ENCODE results near the gene APIP.

The APIP gene

DNA sequence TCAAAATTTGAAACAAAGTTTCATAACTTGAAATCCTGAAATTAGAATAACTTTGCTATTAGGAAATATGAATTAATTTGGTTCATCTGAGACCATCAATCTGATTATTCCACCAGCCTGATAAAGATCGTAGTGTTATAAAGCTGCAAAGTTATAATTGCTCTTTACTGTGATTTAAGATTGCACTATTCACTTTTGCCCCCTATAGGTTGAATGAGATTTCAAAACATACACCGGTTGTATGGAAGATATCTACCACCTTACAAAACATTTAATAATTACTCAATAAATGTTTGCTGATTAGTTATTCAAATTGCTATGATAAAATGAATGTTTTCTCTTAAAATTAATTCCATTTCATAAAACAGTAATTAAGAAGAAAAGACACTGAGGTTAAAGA, 26.1 kb downstream of the APIP start:
- no peak for DNase-seq (ENCODE audit: low read depth in 3 of 3, low spot score in 1 of 3)

DNA sequence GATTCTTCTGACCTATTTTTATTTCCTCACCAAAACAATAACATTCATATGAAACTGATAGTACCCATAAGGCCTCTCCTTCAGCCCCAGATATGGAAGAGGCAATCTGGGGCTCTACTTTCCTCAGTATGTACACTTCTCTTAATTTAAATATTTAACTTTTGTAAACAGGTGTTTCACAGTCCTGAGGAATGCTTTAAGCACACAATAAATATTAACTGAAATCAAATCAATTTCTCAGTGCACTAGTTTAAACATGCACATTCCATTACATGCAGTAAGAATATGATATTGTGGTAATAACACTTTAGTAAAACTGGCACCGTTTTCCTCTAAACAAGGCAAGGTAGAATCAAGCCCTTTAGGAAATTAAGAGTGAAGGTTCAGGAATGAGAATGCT, 28.9 kb downstream of the APIP start:
- DNase-seq (ENCODE audit: low read depth in 3 of 3, low spot score in 1 of 3): no peak

DNA sequence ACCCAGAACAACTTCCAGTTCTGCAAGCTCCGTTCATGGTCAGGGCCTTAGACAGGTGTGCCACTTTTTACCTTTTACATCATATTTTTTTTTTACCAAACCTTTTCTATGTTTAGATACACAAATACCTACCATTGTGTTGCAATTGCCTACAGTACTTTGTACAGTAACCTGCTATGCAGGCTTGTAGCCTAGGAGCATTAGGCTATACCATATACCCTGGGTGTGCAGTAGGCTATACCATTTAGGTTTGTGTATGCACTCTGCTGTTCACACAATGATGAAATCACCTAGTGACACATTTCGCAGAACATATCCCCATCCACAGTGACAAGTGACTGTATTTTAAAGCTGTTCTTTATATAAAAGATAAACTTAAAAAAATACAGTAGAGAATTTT, 29.6 kb downstream of the APIP start:
- no peak for DNase-seq (ENCODE audit: low read depth in 3 of 3, low spot score in 1 of 3)

DNA sequence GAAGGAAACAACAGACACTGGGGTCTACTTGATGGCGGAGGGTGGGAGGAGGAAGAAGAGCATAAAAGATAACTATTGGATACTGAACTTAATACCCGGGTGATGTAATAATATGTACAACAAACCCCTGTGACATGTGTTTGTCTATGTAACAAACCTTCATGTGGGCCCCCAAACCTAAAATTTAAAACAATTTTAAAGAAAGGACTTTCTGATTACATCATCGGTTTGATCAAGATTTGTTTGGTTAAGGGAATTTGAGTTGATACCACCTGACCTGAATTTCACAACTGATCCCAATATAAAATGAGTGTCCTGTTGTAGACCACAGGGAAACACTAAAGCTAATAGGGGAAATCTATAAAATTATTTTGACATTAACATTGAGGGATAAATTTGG, 34.3 kb downstream of the APIP start:
- no peak for DNase-seq (ENCODE audit: low read depth in 3 of 3, low spot score in 1 of 3)

DNA sequence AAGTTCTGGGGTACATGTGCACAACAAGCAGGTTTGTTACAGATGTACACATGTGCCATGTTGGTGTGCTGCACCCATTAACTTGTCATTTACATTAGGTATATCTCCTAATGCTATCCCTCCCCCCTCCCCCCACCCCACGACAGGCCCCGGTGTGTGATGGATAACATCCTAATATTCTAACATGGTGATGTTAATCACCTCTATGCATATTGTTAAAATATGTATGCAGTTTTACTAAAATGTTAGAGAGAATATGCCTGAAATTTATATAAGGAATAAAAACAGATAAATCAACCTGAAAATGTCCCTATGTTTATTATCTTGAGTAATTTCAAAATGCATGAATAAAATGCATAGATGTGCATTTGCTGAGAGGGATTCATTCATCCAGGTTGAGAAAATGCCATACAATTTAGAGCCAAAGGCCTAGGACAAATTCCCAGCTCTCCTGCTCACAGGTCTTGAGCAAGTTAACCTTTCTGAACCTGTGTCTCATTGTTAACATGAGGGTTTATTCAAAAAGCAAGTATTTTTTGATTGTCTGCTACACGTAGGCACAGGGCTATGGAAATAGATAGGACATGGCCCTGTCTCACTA, 38.7 kb downstream of the APIP start:
- no peak for DNase-seq (ENCODE audit: low read depth in 3 of 3, low spot score in 1 of 3)

DNA sequence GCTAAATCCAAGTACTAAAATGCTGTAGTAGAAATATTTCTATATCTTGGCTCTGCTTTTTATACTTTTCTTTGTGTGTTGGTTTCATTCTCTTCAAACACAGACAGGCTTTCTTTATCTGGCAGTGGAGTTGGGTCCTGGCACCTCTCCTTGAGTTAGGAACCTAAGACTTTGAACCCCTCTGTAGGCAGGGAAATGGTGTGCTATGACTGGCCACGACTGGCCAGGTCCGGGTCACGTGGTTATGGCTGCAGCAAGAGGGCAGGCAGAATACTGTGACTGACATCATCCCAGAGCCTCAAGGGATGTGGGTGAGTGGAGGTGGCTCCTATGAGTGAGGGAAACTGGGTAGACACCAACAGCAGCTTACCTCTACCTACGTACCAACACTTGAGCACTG, 42.0 kb downstream of the APIP start:
- no peak for DNase-seq (ENCODE audit: low read depth in 3 of 3, low spot score in 1 of 3)

DNA sequence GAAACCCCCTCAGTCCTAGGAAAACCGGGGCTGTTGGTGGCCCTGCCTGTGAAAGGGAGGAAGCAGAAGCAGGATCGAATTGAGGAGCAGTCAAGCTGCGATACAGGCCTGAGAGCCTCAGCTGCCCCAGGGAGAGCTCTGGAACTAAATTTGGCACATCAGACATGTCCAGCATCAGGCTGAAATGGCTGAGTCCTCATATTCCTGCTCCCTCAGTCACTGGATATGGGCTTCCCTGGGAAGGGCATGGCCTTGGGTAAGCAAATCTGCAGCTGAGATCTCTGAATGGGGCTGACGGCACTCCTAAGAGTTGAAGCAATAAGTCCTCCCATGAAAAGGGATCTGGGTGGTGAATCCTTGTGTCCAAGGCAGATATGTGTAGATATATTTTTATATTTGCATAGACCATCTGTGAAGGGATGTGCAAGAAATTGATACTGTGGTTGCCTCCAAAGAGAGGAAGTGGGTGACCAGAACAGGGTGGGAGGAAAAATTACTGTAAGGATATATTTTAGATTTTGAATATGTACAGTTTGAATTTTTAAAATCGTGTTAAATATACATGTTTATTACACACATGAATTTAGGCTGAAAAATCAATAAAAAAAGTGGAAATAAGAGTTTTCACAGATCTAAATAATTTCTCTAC, 45.5 kb downstream of the APIP start:
- DNase-seq (ENCODE audit: low read depth in 3 of 3, low spot score in 1 of 3): no peak

DNA sequence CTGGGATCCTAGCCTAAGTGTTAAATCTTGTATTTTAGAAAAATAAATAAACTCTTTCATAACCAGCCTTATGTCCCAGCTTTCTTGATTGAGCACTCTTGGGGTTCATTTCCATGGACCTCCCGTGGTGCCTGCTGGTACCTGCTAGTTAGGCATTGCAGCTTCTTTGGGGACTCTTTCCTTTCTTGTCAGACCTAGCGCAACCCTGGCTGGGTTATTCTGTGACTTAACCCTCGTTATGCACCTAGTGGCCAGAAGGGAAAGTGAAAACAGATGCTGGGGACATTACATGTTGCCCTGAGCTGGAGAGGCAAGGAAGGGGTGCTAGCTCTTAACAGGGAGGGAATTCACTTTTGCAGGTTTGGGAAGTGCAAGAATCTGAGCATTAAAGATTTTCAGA, 46.8 kb downstream of the APIP start:
- no peak for DNase-seq (ENCODE audit: low read depth in 3 of 3, low spot score in 1 of 3)

DNA sequence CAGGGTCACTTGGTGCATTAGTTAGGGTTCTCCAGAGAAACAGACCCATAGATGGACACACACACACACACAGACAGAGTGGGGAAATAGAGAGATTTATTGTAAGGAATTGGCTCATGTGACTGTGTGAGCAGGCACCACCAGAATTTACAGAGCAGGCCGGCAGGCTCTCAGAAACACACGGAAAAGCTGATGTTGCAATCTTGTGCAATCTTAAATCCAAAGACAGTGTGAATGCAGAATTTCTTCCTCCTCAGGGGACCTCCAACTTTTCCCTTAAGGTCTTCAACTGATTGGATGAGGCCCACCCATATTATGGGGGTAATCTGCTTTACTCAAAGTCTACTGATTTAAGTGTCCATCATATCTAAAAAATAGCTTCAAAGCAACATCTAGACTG, 49.8 kb downstream of the APIP start:
- DNase-seq (ENCODE audit: low read depth in 3 of 3, low spot score in 1 of 3): no peak

DNA sequence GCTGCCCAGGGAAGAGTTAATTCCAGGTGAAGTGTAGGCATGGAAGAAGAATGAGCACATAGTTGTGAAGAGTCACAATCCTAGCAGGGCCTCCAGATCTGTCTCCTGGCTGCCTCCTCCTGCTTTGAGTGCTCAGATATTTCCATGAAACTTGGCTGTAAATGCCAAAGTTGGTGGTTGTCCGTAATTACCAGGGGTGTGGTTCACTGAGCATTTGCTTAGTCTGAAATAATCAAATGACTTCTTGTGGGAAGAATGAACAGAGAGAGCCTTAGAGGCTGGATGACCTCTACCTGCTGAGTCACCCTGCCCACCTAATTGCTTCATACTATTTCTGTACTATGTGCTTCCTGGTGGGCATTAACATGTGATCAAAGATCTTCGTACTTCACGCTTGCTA, 50.9 kb downstream of the APIP start:
- DNase-seq (ENCODE audit: low read depth in 3 of 3, low spot score in 1 of 3): no peak

DNA sequence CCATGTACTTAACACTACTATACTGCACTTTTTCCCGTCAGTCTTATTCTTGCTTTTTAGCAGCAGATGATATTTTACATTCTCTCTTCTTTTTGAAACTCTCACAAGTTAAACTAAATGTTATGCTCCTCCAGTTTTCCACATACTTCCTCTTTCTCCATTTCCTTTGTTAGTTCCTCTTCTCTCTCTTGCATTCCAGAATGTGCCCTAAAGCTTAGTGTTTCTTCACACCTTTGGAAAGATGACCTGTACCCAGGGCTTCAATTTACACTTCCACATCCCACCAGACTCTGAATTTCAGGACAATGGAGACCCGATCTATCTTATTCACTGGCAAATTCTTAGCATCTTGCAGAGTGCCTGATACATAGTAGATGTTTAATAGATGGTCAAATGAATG, 51.8 kb downstream of the APIP start:
- DNase-seq (ENCODE audit: low read depth in 3 of 3, low spot score in 1 of 3): no peak

DNA sequence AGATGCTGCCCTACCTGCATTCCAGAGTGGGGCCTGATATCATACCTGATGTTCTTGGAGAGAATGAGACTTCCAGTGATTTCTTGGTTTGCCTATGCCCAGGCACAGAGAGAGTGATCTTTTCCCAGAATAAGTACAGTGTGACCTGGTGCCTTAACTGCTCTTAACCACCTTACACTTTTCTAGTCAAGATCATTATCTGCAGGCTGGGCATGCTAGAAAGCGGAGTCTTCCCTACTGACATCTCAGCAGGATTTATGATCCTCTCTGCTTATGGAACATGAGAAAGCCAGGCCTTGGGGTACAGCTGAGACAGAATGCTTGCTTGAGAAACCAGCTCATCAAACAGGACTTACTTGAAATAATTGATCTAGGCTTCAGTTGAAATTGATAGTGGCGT, 53.1 kb downstream of the APIP start:
- DNase-seq (ENCODE audit: low read depth in 3 of 3, low spot score in 1 of 3): no peak

DNA sequence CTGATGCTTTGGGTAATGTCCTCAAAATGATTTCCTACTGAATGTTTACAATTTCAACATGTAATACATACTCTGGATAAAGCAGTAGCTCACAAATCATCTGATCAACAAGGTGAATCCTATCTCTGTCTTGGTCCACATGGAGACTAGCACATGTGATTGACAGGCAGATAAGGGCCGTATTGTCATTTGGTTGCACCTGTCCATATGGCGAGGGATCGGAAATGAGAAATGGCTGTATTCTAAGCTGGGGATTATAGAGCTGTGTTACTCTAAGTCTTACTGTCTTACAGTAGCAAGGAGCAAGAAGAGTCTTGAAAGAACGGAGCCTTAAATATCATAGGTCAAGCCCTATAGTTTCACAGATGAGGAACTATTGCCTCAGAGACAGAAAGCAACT, 55.7 kb downstream of the APIP start:
- no peak for DNase-seq (ENCODE audit: low read depth in 3 of 3, low spot score in 1 of 3)

DNA sequence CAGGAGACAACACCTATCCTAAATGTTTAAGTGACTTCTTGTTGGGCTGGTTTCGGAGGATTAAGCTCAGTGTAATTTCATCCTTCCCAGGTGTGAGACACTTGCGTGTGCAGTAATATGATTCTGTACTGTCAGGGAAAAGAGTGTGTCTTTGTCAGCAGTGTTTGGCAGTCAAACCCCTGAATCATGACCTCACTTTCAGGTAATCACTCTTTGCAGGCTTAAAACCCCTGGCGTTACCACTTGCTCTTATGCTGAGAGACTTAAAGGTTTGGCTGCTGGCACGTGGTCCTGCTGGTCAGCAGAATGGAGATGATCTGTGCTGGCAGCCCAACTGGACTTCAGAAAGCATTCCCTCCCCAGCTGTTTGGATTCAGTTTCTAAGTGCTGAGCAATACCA, 56.1 kb downstream of the APIP start:
- no peak for DNase-seq (ENCODE audit: low read depth in 3 of 3, low spot score in 1 of 3)

DNA sequence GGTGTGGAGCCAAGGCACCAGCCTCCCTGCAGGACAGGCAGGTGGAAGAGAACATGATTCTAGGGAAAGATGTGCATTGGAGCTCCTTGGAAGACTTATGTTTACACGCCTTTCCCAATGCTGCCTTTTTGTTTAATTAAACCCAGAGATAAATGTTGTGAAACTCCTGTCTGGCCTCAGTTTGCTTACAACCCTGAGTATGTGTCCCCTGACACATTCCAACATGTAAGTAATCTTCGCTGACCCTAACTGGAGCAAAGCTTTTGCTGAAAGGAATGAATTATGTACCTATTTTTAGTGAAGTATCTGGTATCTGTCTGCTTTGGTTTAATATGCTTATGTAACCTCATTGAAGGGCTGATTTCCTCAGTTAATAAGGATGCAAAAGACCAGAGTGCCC, 56.7 kb downstream of the APIP start:
- DNase-seq (ENCODE audit: low read depth in 3 of 3, low spot score in 1 of 3): no peak

DNA sequence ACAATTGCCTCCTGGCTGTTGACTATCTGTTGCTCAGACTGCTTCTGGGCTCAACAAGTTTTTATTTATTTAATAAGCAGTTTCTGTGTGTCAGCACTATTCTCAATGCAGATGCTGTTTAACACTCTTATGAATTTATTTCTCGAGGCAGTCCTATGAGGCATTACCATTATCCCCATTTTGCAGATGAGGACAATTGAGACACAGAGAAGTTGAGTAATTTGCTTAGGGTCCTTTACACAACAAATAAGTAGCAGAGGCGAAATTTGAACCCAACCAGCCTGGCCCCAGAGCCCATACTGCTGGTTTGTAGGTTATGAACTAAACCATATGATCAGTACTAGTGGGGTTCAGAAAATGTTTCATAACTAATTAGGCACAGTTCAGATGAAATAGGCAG, 58.7 kb downstream of the APIP start:
- no peak for DNase-seq (ENCODE audit: low read depth in 3 of 3, low spot score in 1 of 3)

DNA sequence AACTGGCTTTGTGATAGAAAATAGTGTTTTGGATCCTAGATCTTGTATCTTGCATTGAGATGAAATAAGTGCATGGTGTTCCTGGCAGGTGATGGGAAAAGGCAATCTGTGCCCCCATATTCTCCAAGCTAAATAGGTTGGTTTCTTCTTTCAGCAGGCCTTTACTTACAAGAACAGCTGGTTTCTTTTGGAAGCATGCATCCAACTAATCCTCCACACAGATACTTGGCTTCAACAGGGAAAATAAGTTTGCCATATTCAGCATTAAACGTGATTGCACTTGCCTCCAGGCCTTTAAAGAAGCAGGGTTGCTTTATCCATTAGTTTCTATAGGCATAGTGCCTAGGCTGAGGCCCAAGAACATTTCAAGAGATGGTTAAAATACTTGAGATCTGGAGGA, 59.9 kb downstream of the APIP start:
- no peak for DNase-seq (ENCODE audit: low read depth in 3 of 3, low spot score in 1 of 3)

DNA sequence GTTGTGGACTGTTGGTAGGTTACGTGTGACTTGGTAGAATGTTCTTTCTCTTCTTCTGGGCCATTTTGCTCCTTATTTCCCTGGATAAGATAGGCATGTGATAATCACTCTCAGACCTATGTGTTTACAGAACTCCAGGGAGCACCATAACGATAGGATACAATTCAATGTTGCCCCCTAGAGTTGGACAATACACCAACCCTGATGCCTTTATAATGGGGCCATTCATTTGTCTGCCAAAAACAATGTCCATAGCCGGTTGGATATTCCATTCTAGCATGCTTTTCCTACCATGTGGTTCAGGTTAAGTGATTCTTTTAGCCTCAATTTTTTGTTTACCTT, 60.5 kb downstream of the APIP start:
- no peak for DNase-seq (ENCODE audit: low read depth in 3 of 3, low spot score in 1 of 3)

DNA sequence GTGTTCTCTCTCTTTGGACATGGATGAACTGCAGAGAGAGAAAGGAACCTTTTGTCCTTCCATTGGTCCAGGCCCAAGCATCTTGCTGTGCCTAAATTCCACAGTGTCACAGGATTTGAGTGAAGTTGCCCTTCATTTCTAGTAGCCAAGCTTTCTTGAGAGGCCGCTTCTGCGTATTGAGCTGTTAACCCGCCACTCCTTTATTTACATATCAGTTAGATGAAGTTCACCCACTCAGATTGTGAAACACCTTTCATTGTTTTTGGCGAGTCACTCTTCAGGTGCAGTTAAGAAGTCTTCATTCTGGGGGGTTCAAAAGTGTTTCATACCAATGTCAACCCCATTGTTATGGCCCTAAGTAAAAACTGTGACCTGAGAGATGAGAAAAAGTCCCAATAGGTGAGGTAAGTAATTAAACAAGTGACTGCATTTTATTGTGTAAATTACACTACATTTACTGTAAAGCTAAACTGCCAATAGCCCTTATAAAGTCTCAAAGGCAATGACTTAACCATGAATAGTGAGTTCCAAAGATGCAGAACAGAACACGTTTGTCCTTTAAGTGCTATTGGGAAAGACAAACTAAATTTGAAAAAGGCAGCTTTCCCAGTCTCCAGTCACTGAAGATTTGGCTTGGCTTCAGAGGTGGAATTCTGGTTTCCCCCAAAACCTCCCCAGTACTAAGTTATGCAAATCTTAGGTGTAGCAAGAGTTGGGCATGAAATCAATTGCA, 61.0 kb downstream of the APIP start:
- DNase-seq (ENCODE audit: low read depth in 3 of 3, low spot score in 1 of 3): no peak

DNA sequence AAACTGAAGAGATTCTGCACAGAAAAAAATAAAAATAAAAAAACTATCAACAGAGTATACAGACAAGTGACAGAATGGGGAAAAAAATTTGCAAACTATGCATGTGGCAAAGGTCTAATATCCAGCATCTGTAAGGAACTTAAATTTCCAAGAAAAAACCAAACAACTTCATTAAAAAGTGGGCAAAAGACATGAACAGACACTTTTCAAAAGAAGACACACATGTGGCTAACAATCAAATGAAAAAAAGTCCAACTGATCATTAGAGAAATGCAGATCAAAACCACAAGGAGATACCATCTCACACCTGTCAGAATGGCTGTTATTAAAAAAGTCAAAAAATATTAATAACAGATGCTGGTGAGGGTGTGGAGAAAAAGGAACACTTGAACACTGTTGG, 64.3 kb downstream of the APIP start:
- DNase-seq (ENCODE audit: low read depth in 3 of 3, low spot score in 1 of 3): no peak

DNA sequence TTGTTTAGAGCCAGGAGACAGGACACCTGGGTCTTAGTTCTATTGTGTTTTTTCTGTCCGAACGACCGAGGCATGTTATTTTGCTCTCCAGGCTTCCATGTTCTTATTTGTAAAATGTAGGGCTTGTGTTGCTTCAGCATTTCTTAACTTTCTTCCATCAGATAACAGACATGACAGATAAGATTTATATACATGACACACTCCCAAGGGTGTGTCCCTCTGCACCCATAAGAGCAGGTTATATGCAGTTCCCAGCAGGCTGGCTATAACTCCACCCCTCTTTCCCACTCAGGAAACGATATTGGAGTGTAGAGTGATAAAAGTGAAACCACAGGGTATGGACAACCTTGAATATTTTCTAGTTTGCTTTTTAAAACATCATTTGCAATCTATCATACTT, 65.8 kb downstream of the APIP start:
- no peak for DNase-seq (ENCODE audit: low read depth in 3 of 3, low spot score in 1 of 3)

DNA sequence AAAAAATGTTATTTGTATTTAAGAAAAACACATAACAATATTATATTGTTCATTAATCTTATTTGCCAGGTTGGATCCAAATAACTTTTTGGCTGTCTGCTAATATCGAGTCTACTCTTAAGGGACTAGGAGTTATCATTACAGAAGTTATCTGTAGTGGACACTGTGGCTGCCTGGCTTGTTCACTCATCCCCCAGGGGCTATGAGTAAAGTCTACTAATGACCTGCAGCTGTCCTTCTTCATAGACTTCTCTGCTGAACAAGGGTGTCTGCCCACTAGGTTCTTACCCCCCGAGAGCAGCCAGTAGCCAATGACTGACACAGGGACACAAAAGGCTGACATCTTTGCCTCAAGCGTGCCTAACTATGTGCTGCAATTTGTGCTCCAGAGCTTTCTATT, 69.7 kb downstream of the APIP start:
- DNase-seq (ENCODE audit: low read depth in 3 of 3, low spot score in 1 of 3): no peak

Measured in stimulated activated CD4-positive, alpha-beta T cell treated with anti-CD3 and anti-CD28 coated beads, TNF-alpha, amount 100 ng/mL, for 1 hour (primary cell).